HG03097 (cell line): ENCODE data around the gene WWC2.
"Not testable (repeated sequence)": the region's sequence is repeated elsewhere in the genome, so short reads cannot be mapped to it uniquely, and the experiment has no call there.

ENCODE experiments used
- ATAC-seq: cut with Tn5 transposase; IDR thresholded peaks from one replicate; pipeline ENCODE4 v1.9.1; 2021; ENCODE audit not compliant: unreplicated experiment, low FRiP score

Gene WWC2

DNA sequence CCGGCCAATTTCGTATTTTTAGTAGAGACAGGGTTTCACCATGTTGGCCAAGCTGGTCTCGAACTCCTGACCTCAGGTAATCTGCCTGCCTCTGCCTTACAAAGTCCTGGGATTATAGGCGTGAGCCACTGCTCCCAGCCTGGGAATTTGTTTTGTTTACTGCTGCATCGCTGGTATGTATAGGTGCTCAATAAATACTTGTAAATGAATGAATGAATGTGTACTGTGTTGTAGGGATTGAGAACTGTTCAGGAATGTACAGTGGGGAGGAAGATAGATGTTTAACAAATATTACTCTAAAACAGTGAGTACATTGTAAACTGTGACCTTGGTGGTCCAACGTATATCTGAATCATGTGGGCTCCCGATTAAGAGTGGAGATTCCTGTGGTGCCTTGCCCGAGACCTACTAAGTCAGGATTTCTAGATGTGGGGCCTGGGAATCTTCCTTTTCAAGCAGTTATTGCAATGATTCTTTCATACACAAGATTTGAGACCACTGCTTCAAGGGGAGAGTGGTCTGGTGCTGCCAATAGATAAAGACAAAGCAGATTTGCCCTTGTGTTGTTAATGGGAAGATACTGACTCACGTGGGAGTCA is 41.0 kb downstream of the WWC2 start:
- no peak for ATAC-seq

GRCh38 chr4:183140911-183141320 is 41.9 kb downstream of the WWC2 start:
- no peak for ATAC-seq

GRCh38 chr4:183141997-183142396 is 42.9 kb downstream of the WWC2 start:
- no peak for ATAC-seq

- ATAC-seq, result no peak
Measured at GRCh38 chr4:183142571-183143550, 43.8 kb downstream of the WWC2 start.

DNA sequence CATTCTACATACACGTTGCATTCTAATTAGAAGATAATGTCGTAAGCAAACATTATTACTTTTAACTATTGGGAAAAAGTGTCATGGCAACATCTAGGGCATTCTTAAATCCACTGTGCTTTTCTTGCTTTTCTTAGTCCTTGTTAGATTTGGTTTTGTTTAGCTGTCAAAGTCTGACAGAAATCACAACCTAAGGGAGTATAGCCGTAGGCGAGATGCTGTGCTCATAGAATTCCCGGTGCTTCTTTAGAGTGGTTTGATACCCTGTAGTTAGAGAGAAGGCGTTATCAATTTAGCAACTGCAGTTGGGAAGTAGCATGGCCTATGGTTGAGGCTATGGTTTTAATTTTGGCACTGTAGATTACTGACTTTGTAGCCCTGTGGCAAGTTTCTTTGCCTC is 45.7 kb downstream of the WWC2 start:
- ATAC-seq, result no peak

- no peak for ATAC-seq
Measured at GRCh38 chr4:183145773-183146172, 46.7 kb downstream of the WWC2 start.

- no peak for ATAC-seq
Measured at GRCh38 chr4:183146478-183146877, 47.4 kb downstream of the WWC2 start.

- ATAC-seq, result no peak
Measured at GRCh38 chr4:183147196-183147595, 48.1 kb downstream of the WWC2 start.

- no peak for ATAC-seq
Measured at GRCh38 chr4:183147983-183148382, 48.9 kb downstream of the WWC2 start.

DNA sequence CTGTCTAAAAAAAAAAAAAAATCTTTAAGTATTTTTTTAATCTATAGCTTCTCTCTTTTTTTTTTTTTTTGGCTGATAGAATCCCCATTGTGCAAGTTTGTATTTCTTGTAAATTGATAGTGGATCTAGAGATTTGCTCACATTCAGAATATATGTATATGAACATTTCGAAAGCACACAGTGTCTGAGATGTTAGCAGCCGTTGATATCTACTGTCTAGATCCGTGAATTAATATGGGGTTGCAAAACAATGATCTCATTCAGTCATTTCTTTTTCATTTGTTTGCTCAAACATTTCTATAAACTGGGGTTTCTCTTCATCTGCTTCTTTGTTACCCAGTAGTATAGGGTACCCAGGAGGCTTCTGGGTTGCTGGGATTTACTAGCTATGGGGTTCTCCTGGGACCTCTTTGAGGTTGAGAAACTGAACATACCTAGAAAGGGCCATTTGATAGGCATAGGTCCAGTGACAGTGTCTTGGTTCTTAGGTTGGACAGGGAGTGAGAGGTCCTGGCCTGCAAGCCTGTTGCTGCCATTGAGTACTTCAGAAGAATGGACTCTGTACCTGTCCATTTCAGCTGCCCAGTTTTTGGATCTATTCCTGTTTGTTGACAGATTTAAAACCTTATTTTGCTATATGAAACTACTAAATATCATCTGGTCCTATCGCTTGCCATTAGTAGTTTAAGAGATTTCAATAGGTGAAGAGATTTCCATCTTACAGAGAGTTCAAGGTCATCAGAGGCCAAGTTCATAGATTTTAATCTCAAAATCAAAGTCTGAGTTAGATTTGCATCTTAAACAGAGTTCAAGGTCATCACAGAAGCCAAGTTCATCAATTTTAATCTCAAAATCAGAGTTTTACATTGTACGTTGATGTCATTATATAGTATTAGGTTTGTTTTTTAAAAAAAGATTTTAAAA is 50.8 kb downstream of the WWC2 start:
- ATAC-seq, result no peak

GRCh38 chr4:183150664-183151063 is 51.6 kb downstream of the WWC2 start:
- not testable (repeated sequence) for ATAC-seq

DNA sequence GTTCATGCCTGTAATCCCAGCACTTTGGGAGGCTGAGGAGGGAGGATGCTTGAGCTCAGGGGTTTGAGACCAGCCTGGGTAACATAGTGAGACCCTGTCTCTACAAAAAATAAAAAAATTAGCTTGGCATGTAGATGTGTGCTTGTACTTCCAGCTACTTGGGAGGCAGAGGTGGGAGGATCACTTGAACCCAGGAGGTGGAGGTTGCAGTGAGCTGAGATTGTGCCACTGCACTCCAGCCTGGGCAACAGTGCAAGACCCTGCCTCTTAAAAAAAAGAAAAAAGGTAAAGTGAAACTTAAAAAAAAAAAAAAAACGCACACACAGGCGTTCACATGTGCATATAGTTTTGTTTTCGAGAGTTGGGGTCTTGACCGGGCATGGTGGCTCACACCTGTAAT is 53.2 kb downstream of the WWC2 start:
- not testable (repeated sequence) for ATAC-seq

DNA sequence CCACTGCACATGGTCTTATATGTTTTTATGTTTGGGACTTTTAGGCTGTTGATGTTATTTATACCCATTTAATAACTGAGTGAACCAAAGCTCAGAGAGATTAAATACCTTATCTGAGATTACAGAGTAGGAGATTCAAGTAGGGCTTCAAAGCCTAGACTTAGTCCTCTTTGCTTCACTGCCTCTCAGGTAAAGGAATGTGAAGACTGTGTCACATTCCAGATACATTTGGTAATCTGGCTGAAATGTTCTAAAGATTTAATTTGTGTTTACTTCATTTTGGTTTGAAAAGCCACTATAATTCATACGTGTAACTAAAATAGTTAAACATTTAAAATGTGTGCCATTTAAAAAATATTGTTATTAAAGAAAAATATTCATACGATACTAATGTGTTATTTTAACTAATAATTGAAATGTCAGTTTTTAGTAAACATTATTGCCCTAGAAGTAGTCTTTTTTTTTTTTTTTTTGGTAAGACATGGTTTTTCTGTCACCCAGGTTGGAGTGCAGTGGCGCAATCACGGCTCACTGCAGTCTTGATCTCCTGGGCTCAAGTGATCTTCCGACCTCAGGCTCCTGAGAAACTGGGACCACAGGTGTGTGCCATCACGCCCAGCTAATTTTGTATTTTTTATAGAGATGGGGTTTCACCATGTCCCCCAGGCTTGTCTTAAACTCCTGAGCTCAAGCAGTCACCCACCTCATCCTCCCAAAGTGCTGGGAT is 54.3 kb downstream of the WWC2 start:
- no peak for ATAC-seq

- ATAC-seq, result no peak
Measured at GRCh38 chr4:183154701-183155391, 55.8 kb downstream of the WWC2 start.

DNA sequence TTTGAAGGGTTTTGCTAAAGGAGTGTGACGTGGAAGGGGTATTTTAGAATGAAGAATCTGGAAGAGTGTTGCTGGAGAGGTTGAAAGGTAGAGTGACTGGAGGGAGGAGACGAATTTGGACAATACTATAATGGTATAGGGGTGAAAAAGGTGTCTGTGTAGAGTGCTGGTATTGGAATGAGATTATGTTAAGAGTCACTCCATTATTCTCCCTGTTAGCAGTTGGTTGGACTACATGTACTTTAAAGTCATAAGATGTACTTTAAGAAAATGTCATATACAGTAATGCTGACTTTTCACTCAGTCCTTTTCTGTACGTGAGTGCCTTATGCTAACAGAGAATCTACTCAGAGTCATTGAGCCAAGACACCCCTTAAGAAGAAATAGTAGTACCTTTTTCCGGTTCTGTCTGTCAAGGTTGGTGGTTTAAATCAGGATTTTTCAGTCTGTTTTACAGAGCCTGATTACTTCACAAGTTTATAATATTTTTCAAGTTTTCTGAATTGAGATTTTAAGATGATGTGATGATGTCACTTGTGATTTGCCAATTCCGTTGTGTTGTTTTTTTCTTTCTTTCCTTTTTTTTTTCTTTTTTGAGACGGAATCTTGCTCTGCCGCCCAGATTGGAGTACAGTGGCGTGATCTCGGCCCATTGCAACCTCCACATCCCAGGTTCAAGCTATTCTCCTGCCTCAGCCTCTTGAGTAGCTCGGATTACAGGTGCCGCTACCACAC is 56.6 kb downstream of the WWC2 start:
- no peak for ATAC-seq

DNA sequence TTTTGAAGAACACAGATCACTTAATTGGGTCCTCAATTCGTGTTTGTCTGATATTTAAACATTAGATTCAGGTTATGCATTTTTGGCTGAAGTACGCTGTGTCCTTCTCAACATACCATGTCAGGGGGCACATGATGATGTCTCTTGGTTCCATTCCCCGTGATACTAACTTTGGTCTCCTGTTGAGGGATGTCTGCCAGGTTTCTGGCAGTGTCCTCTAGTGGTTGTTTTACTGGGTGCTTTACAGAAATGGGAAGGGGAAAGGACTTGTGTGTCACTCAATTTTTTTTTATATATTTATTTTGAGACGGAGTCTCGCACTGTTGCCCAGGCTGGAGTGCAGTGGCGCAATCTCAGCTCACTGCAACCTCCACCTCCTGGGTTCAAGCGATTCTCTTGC is 58.2 kb downstream of the WWC2 start:
- no peak for ATAC-seq

GRCh38 chr4:183158062-183158461 is 59.0 kb downstream of the WWC2 start:
- no peak for ATAC-seq

GRCh38 chr4:183161630-183162029 is 62.6 kb downstream of the WWC2 start:
- ATAC-seq, result no peak

GRCh38 chr4:183163135-183163534 is 64.1 kb downstream of the WWC2 start:
- no peak for ATAC-seq
